Heart right ventricle (tissue), 16 donors: ENCODE data around the gene DHX58. TPM values are rescaled to one million over a fixed set of nuclear protein-coding genes. Genes with fewer than 3 reads are reported as not detected.

Experiments
- ATAC-seq, 8 donors: fragments of 200-7000 bp; cut with Tn5 transposase; one replicate each; pipeline ENCODE4 v1.9.1; 2020; ENCODE audit warnings: mild to moderate bottlenecking in 8 of 8, moderate library complexity in 8 of 8, moderate number of reproducible peaks in 1 of 8
- DNase-seq, 2 donors: peaks; one replicate each; pipeline ENCODE4 v3.0.0-alpha.2; 2020
- H3K27ac ChIP-seq, 10 donors: fragments of 200-600 bp; sonication (generic) in 2 of 10; one replicate each; pipeline versions ENCODE4 v1.5.0 to v1.8.0; 2020 to 2022; ENCODE audit warnings: mild to moderate bottlenecking in 3 of 10
- H3K27me3 ChIP-seq, 7 donors: fragments of 200-600 bp; one replicate each; pipeline ENCODE4 v1.8.0; 2021 to 2022; ENCODE audit warnings: mild to moderate bottlenecking in 2 of 7
- H3K36me3 ChIP-seq, 9 donors: fragments of 200-600 bp; sonication (generic) in 1 of 9; one replicate each; pipeline versions ENCODE4 v1.5.0 to v1.8.0; 2020 to 2022; ENCODE audit warnings: mild to moderate bottlenecking in 2 of 9
- H3K4me1 ChIP-seq, 9 donors: fragments of 200-600 bp; sonication (generic) in 1 of 9; one replicate each; pipeline versions ENCODE4 v1.5.0 to v1.8.0; 2020 to 2022; ENCODE audit warnings: mild to moderate bottlenecking in 4 of 9
- H3K4me3 ChIP-seq, 10 donors: fragments of 200-600 bp; sonication (generic) in 2 of 10; one replicate each; pipeline versions ENCODE4 v1.5.0 to v1.8.0; 2020 to 2022; ENCODE audit warnings: mild to moderate bottlenecking in 7 of 10, moderate library complexity in 2 of 10
- H3K9me3 ChIP-seq, 11 donors: fragments of 200-600 bp in 10 of 11; sonication (generic) in 2 of 11; one replicate each; pipeline versions ENCODE4 v1.5.0 to v1.8.0; 2013 to 2022; ENCODE audit warnings: mild to moderate bottlenecking in 2 of 11, control low read depth in 1 of 11, moderate library complexity in 1 of 11
- WGBS, 2 donors: extraction: QIAGEN DNeasy Blood & Tissue Kit; methylation state at CpG; one replicate each; pipeline ENCODE4 v1.1.7; 2013; ENCODE audit warnings: inconsistent platforms in 1 of 2; 5-methylcytosine and 5-hydroxymethylcytosine counted together
- intact Hi-C, 10 donors: fragments of 100-400 bp; cut with DNase I; formaldehyde crosslinking; loops; one replicate each; pipeline versions ENCODE4 v1.11.1 to v1.14.2; 2022
- polyA plus RNA-seq, 2 donors: library from polyadenylated mRNA; stranded (reverse); fragments of 200-250 nt; gene quantifications; one replicate each; pipeline ENCODE4 v1.2.3, GENCODE V29; 2013
- total RNA-seq, 10 donors: library from RNA; stranded (reverse); fragmentation: NEBNext Ultra II Directional in 3 of 10; extraction: Animal tissue kit (Norgen Biotek cat#: 25700) in 3 of 10; gene quantifications; one replicate each; pipeline versions ENCODE4 v1.2.1 to v1.2.4, GENCODE V29; 2021 to 2023
- TF ChIP-seq, protein P1 (sequence below), 9 donors: fragments of 200-600 bp; sonication (generic) in 2 of 9; IDR thresholded peaks; one replicate each; pipeline versions ENCODE4 v1.5.0 to v1.8.0; 2021 to 2022; ENCODE audit warnings: antibody characterized with exemption in 9 of 9, mild to moderate bottlenecking in 5 of 9, moderate library complexity in 1 of 9
- donor health status: Arrhythmogenic right ventricular cardiomyopathy.
- donor health status: ischemic (EF 13 %, LVEDD 7.1; RV severe dilation, severe dysfunction).
- donor health status: healthy with polysubstance abuse.
- donor health status: DM: no; HTN: yes; CAD: no.
- donor health status: DM: no; HTN: no; CAD: no.
- donor health status: ischemic (EF 25% LVEDD 6.9; RV normal size, moderate dysfunction).
- donor health status: ischemic (EF 25% LVEDD 5.7; RV mildly dilated, moderate dysfunction).
- donor health status: healthy.
- donor health status: DM: yes; HTN: yes; CAD: no.
- donor health status: Ischemic cardiomyopathy.
- donor health status: ischemic (EF 35%, LVEDD 5.7; RV mildly dilated, moderate dysfunction).
- donor health status: nonischemic (EF 11% LVEDD 7.7; RV severe dilation, severe dysfunction).
- donor health status: DM: yes; HTN: yes; CAD: no.
- donor health status: PGD.
- donor health status: ischemic (EF 29% LVEDD 5.4; RV normal size, mild dysfunction).
- donor health status: nonischemic (EF 23%, LVEDD 6.1; RV moderate dilation, normal function).

The DHX58 gene
- total and polyA plus RNA-seq, 12 donors: 2.2 to 16.9 (median 4.0) TPM

DNA sequence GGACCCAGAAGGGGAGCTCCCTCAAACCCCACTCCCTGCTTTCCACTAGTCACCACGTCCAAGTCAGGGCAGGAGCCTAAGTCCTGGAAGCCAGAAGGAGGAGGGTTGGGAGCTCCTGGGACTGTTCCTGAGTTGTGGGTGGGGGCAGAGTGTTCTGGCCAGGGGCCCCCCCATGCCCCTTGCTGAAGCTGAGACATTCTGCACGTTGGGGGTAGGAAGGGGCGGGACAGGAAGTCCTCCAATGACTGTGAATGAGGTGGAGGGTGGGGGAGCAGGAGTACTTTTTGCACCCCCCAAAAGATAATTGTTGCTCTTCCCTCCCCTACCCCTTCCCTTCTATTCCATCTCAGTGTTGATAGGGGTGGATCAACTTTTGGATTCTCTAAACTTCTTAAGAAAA, 40.7 kb downstream of the DHX58 start:
- Histone ChIP-seq H3K27ac (no peak overlapping the region), H3K4me1 (peaks cover 0 to 14% (median 5%) of the 10 kb centered on the region in 9 donors), H3K4me3 (peak overlapping the region in 5 of 10 donors; percentile 33 to 43 (median 39)), H3K27me3 (peaks cover 0 to 39% (median 31%) of the 10 kb centered on the region in 7 donors), H3K36me3 (no peaks in the 10 kb centered on the region), H3K9me3 (no peaks in the 10 kb centered on the region)
- DNase-seq: no peak
- no peak for ATAC-seq
- intact Hi-C loops: no loop called here
- TF ChIP-seq, protein P1, sequence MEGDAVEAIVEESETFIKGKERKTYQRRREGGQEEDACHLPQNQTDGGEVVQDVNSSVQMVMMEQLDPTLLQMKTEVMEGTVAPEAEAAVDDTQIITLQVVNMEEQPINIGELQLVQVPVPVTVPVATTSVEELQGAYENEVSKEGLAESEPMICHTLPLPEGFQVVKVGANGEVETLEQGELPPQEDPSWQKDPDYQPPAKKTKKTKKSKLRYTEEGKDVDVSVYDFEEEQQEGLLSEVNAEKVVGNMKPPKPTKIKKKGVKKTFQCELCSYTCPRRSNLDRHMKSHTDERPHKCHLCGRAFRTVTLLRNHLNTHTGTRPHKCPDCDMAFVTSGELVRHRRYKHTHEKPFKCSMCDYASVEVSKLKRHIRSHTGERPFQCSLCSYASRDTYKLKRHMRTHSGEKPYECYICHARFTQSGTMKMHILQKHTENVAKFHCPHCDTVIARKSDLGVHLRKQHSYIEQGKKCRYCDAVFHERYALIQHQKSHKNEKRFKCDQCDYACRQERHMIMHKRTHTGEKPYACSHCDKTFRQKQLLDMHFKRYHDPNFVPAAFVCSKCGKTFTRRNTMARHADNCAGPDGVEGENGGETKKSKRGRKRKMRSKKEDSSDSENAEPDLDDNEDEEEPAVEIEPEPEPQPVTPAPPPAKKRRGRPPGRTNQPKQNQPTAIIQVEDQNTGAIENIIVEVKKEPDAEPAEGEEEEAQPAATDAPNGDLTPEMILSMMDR (IDR thresholded peaks at IDR 0.05): no peak
- 17 to 27% methylated on average over 3 of the region's 3 CpGs for WGBS, 2 donors

DNA sequence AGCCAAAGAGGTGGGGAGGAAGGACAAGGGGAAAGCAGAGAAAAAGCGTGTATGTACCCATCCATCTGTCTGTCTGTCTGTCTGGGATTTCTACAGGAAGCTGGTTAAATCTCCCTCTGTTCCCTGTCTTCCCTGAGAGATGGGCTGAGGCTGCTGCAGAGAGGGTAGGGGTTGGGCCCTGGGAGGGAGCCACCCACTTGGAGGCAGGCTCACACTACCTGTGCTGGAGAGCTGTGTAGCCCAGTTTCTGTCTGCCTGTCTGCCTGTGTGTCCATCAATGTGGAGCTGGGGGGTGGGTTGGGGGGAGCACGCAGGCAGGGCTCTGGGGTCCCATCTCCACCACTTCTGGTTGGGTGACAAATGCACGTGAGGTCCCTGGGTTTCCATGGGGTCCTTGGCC, 43.5 kb downstream of the DHX58 start:
- TF ChIP-seq, protein P1 (IDR thresholded peaks at IDR 0.05): no peak
- H3K4me3 ChIP-seq: no peak overlapping the region
- DNase-seq (no peak), ATAC-seq (no peak)
- peaks cover 0 to 35% (median 30%) of the 10 kb centered on the region in 7 donors for H3K27me3 ChIP-seq
- WGBS, 2 donors: 83 to 85% methylated on average over 3 of the region's 3 CpGs
- H3K9me3 ChIP-seq: no peaks in the 10 kb centered on the region
- intact Hi-C loops: loop anchor here in 7 of 10 donors (5.0 kb wide), 5 partner anchors 33 to 113 kb away; partner anchors contain the start of genes KCNH4 (in 2 of the 7) and DHX58 (in 1 of the 7)
- no peak overlapping the region for H3K27ac ChIP-seq
- no peaks in the 10 kb centered on the region for H3K36me3 ChIP-seq
- H3K4me1 ChIP-seq: peaks cover 0 to 14% (median 5%) of the 10 kb centered on the region in 9 donors

DNA sequence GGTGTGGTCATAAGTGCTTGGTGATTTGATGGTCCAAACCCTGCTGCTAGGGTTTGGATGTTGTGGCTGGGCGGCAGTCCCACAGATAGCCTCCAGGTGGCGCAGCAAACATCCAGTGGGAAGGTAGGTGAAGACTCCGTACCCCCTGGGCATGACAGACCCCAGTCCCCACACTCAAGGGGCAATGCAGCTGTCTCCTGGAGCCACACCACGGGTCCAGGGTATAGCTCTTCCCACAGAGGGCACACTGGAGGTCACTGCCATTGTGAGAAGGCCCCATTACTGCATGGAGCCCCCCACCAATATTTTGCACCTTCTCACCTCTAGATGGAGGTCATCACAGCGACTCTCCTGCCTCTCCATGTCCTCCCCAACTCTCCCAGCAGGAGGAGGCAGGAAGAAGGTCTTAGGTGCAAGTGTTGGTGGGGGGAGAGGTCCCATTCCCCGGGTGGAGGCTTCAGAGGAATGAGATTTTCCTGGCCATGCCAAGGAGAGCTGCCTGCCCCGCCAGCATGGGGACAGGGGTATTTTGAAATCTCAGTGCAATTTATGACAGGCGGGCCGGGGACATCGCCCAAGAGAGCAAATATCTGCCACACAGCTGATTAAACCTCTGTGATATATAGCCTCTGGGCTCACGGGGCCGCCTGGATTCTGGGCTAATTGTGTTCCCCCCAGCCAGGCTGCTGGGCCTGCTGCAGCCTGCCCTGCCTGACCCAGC, 45.0 kb downstream of the DHX58 start:
- DNase-seq: peak; percentile 48 to 67

DNA sequence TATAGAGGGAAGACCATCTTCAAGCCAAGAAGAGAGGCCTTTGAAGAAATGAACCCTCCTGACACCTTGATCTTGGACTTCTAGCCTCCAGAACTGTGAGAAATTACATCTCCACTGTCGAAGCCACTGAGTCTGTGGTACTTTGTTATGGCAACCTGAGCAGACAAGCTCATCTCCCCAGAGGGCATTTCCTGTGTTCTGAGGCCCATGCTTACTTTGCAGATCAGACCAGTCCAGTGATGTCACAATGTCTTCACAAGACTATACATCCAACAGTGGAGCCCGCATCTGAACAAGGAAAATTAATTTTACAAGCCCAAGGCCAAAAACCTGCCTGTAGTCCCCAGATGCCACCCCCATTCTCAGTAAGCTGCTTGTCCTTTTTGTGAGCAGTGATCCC, 47.3 kb downstream of the DHX58 start:
- Histone ChIP-seq H3K4me1 (peaks cover 0 to 9% (median 3%) of the 10 kb centered on the region in 9 donors), H3K9me3 (no peaks in the 10 kb centered on the region), H3K36me3 (no peaks in the 10 kb centered on the region), H3K27ac (no peak overlapping the region), H3K4me3 (no peak overlapping the region), H3K27me3 (peaks cover 0 to 2% (median 0%) of the 10 kb centered on the region in 7 donors)
- ATAC-seq: no peak
- DNase-seq: no peak
- TF ChIP-seq, protein P1 (IDR thresholded peaks at IDR 0.05): no peak
- WGBS, 2 donors: 78 to 88% methylated on average over 2 of the region's 2 CpGs
- intact Hi-C loops: loop anchor here in 7 of 10 donors (5.0 kb wide), 5 partner anchors 37 to 117 kb away; partner anchors contain the start of genes KCNH4 (in 2 of the 7) and DHX58 (in 1 of the 7)

More for the DNA sequence above, 45.0 kb downstream of the DHX58 start:
- no peaks in the 10 kb centered on the region for H3K36me3 ChIP-seq
- intact Hi-C loops: loop anchor here in 7 of 10 donors (1.0 to 5.0 kb wide), 7 partner anchors 16 to 115 kb away; partner anchors contain the start of genes KCNH4 (in 2 of the 7) and DHX58 (in 1 of the 7)
- peaks cover 0 to 21% (median 17%) of the 10 kb centered on the region in 7 donors for H3K27me3 ChIP-seq
- H3K4me1 ChIP-seq: peaks cover 0 to 17% (median 6%) of the 10 kb centered on the region in 9 donors
- TF ChIP-seq, protein P1 (IDR thresholded peaks at IDR 0.05): peak; percentile 78 to 96 (median 88)
- no peak overlapping the region for H3K27ac ChIP-seq
- no peaks in the 10 kb centered on the region for H3K9me3 ChIP-seq
- H3K4me3 ChIP-seq: no peak overlapping the region
- peak in 4 of 8 donors; percentile 40 to 53 (median 42) for ATAC-seq
- WGBS, 2 donors: 44 to 51% methylated on average over 12 of the region's 12 CpGs
